ENCODE results near the gene KCNN3. TPM values are rescaled to one million over a fixed set of nuclear protein-coding genes. Genes with fewer than 3 reads are reported as not detected.

Gene KCNN3
- total RNA-seq, 1 experiment from 2014 or later, result 0.73 TPM

- Histone ChIP-seq H3K27ac (ENCODE audit: low read depth, low read length, poor library complexity, severe bottlenecking) (no peak overlapping the region), H3K27me3 (replicated peaks; ENCODE audit: insufficient read depth, low read depth, low read length, poor library complexity) (no peaks in the 10 kb centered on the region), H3K4me1 (ENCODE audit: insufficient read depth, low read length, poor library complexity, severe bottlenecking) (no peaks in the 10 kb centered on the region), H3K36me3 (ENCODE audit: insufficient read depth, low read length, poor library complexity, severe bottlenecking) (no peaks in the 10 kb centered on the region), H3K9me3 (ENCODE audit: low read depth, low read length, poor library complexity, severe bottlenecking) (no peaks in the 10 kb centered on the region), H3K4me3 (ENCODE audit: low read depth, low read length, poor library complexity, severe bottlenecking) (no peak overlapping the region)
- ChIA-PET POLR2A (ENCODE audit: low non-redundant PET) (no interaction called here), CTCF (interaction anchor here (0.7 kb wide), 1 partner anchor 319 kb away, joined by 5 read pairs; no protein-coding TSS in a partner anchor)
- BruUV-seq (replicated peaks), result no TSS peak
- intact Hi-C loops (cut with micrococcal nuclease; ENCODE audit: unreplicated experiment), result no loop called here
- TF ChIP-seq EZH2 (IDR thresholded peaks at IDR 0.05; ENCODE audit: borderline replicate concordance, low read depth, low read length, poor library complexity, severe bottlenecking) (no peak), CTCF (conservative IDR thresholded peaks at IDR 0.05; ENCODE audit: low read depth, low read length) (no peak)
- DNase-seq (ENCODE audit: low spot score), result no peak
These were observed 15.0 kb upstream of the KCNN3 start for GRCh38 chr1:154884869-154885701.

- no peaks in the 10 kb centered on the region for H3K27me3 ChIP-seq (replicated peaks; ENCODE audit: insufficient read depth, low read depth, low read length, poor library complexity)
- intact Hi-C loops (cut with micrococcal nuclease; ENCODE audit: unreplicated experiment), result no loop called here
These were observed 14.1 kb upstream of the KCNN3 start for GRCh38 chr1:154883919-154884868.

More at GRCh38 chr1:154883919-154884868, 14.1 kb upstream of the KCNN3 start:
- H3K4me3 ChIP-seq (ENCODE audit: low read depth, low read length, poor library complexity, severe bottlenecking), result no peak overlapping the region
- no TSS peak for BruUV-seq (replicated peaks)
- no peak overlapping the region for H3K27ac ChIP-seq (ENCODE audit: low read depth, low read length, poor library complexity, severe bottlenecking)
- TF ChIP-seq CTCF (conservative IDR thresholded peaks at IDR 0.05; ENCODE audit: low read depth, low read length) (no peak), EZH2 (IDR thresholded peaks at IDR 0.05; ENCODE audit: borderline replicate concordance, low read depth, low read length, poor library complexity, severe bottlenecking) (no peak)
- H3K9me3 ChIP-seq (ENCODE audit: low read depth, low read length, poor library complexity, severe bottlenecking), result no peaks in the 10 kb centered on the region
- POLR2A ChIA-PET (ENCODE audit: low non-redundant PET), result no interaction called here
- DNase-seq (ENCODE audit: low spot score), result no peak
- H3K4me1 ChIP-seq (ENCODE audit: insufficient read depth, low read length, poor library complexity, severe bottlenecking), result no peaks in the 10 kb centered on the region
- CTCF ChIA-PET, result no interaction called here
- no peaks in the 10 kb centered on the region for H3K36me3 ChIP-seq (ENCODE audit: insufficient read depth, low read length, poor library complexity, severe bottlenecking)
